Gastrocnemius medialis (tissue), 4 donors: Measurements from ENCODE around the gene USP28.

Experiments
- CTCF ChIP-seq, 5 experiments: fragments of 450-650 bp in 3 of 5; fragments of 200-600 bp in 2 of 5; sonication (generic) in 2 of 5; IDR thresholded peaks in 4 of 5; conservative IDR thresholded peaks in 1 of 5; 1 replicate in 4 of 5; 2 replicates in 1 of 5; pipeline ENCODE4 v1.5.1; 2016 to 2019; ENCODE audit warnings: antibody characterized with exemption in 5 of 5, mild to moderate bottlenecking in 3 of 5, moderate library complexity in 3 of 5
- POLR2A ChIP-seq, 2 donors: fragments of 450-650 bp; IDR thresholded peaks; one replicate each; pipeline ENCODE4 v1.6.1; 2017; ENCODE audit warnings: antibody characterized with exemption in 2 of 2, mild to moderate bottlenecking in 2 of 2, moderate library complexity in 2 of 2

DNA sequence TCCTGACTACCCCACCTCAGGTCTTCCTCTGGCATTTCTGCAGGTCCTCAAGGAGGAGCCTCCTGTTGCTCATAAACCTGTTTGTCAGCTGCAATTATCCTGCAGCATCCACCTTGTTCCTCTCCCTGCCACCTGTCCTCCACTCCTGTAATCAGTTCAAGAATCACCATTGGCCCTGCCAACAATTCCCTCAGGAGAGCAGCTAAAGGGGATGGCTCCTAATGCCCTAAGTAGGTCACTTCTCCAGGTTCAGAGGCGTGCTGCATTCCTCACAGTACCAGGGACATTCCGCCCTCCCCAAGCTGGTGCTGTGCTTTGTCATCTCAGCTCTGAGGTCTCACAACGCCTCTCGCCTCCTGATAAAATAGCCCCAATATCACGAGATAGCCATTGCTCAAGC lies 93.7 kb downstream of the USP28 start:
- TF ChIP-seq CTCF (IDR thresholded peaks at IDR 0.05 in 4 of 5, conservative IDR thresholded peaks at IDR 0.05 in 1 of 5) (no peak), POLR2A (IDR thresholded peaks at IDR 0.05) (no peak)
